ENCODE data around the gene GNB1L. TPM values are rescaled to one million over a fixed set of nuclear protein-coding genes. Genes with fewer than 3 reads are reported as not detected.

The GNB1L gene
- total and polyA plus RNA-seq, 9 of the 15 experiments (the other 6 are each of a cell fraction or from before 2014, with no cell fraction given) = 0.56 to 50.5 (median 10.2) TPM

DNA sequence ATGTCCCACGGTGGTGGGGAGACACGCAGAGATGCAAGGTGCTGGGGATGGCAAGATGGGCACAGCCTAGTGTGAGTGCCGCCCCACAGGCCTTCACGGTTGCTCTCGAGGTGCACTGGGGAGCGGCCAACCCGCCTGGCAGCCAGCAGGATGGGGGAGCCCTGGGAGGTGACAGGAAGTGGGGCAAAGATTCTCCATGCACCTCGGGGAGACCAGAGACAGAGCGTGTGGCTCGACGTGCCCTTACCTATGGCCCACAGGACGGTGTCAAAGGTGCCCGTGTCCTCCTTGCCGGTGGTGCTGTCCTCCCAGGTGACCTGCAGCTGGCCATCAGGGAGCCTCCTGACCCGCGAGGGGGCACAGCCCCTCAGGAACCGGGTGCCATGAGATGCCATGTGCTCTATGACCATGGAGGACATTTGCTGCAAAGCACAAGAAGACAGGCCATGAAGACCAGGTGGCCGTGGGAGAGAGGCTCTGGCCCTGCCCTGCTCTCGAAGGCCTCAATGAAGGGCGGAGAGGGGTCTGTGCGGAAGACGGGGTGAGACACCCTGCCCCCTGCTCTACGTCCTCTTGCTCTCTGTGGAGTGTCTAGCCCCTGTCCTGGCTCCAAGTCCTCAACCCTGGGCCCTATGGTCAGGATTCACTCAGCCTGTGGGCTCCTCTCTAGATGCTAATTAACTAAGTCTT lies 40.6 kb upstream of the GNB1L start:
- no TSS peak for BruUV-seq (replicated peaks)
- Histone ChIP-seq H3K27ac (ENCODE audit: extremely low read depth, low read depth, low read length) (no peak overlapping the region), H4K20me1 (replicated peaks; ENCODE audit: control insufficient read depth, insufficient read depth, low read length) (peaks cover 33% of the 10 kb centered on the region), H2AFZ (ENCODE audit: low read depth, low read length) (no peak overlapping the region), H3K9me3 (replicated peaks; ENCODE audit: control insufficient read depth, insufficient read depth, low read depth, low read length) (no peaks in the 10 kb centered on the region), H3K4me3 (no peak overlapping the region), H3K79me2 (ENCODE audit: control insufficient read depth, insufficient read depth, low read length) (no peaks in the 10 kb centered on the region), H3K27me3 (ENCODE audit: control insufficient read depth in 2 of 2, insufficient read depth in 2 of 2, low read length in 2 of 2) (no peaks in the 10 kb centered on the region), H3K9ac (ENCODE audit: insufficient read depth in 1 of 2, low read depth in 2 of 2, low read length in 2 of 2) (peak overlapping the region in 1 of 2 experiments; percentile 12; a peak in 1 of 4 replicates), H3K36me3 (ENCODE audit: control insufficient read depth, insufficient read depth, low read length) (peaks cover 22% of the 10 kb centered on the region; the same call in 1 of the 3 replicates), H3K4me2 (ENCODE audit: insufficient read depth, low read length) (no peak overlapping the region), H3K9me1 (ENCODE audit: control insufficient read depth, insufficient read depth, low read length) (peaks cover 12% of the 10 kb centered on the region), H3K4me1 (replicated peaks in 1 of 2; ENCODE audit: control insufficient read depth in 2 of 2, insufficient read depth in 2 of 2, low read length in 2 of 2) (peaks cover 24 to 61% of the 10 kb centered on the region in 2 experiments)
- 80% methylated on average over 23 of the region's 23 CpGs for WGBS (ENCODE audit: insufficient coverage, low coverage, missing lambda C conversion rate)
- DNase-seq (ENCODE audit: extremely low read depth in 1 of 4, low spot score in 3 of 4) (no peak), ATAC-seq (no peak), FAIRE-seq (no peak)
- ChIA-PET POLR2A (interaction anchor here (0.6 to 11.2 kb wide), 5 partner anchors 6 to 118 kb away, joined by 3 to 141 read pairs (median 3); no protein-coding TSS in a partner anchor), CTCF (ENCODE audit: low intra/inter-chr PET ratio) (no interaction called here)
- intact Hi-C loops (cut with micrococcal nuclease) = no loop called here
- in situ Hi-C loops (cut with MboI) = no loop called here
- TF ChIP-seq TOE1 (IDR thresholded peaks at IDR 0.05; ENCODE audit: borderline replicate concordance) (no peak), TOE1 (CRISPR knock-in tag; IDR thresholded peaks at IDR 0.05; ENCODE audit: borderline replicate concordance, low read depth) (no peak), WHSC1 (IDR thresholded peaks at IDR 0.05; ENCODE audit: low read length) (peak; percentile 65), SMAD3 (CRISPR knock-in tag; conservative IDR thresholded peaks at IDR 0.05) (no peak), SUPT5H (IDR thresholded peaks at IDR 0.05) (no peak), CHD1 (IDR thresholded peaks at IDR 0.05; ENCODE audit: low read length) (peak; percentile 73), HMGN3 (IDR thresholded peaks at IDR 0.05; ENCODE audit: borderline replicate concordance, extremely low read depth, insufficient read length, low read depth, low read length) (peak; percentile 37), SETDB1 (IDR thresholded peaks at IDR 0.05; ENCODE audit: low read length) (peak; percentile 73), KDM5B (IDR thresholded peaks at IDR 0.05; ENCODE audit: insufficient replicate concordance, low read depth, low read length) (no peak), FOXP1 (CRISPR knock-in tag; IDR thresholded peaks at IDR 0.05) (no peak), SP2 (IDR thresholded peaks at IDR 0.05; ENCODE audit: extremely low read depth, low read depth, low read length, poor library complexity, severe bottlenecking) (no peak), STAG1 (CRISPR knock-in tag; IDR thresholded peaks at IDR 0.05; ENCODE audit: borderline replicate concordance) (no peak), ELF1 (tag; IDR thresholded peaks at IDR 0.05) (no peak), HNRNPL (IDR thresholded peaks at IDR 0.05; ENCODE audit: low read depth, low read length) (no peak), TAF15 (IDR thresholded peaks at IDR 0.05; ENCODE audit: low read depth, low read length) (0 out of 2 replicates have a peak, but pooled peaks have one; percentile 65), C11orf30 (IDR thresholded peaks at IDR 0.05; ENCODE audit: low read depth) (no peak), RAD21 (CRISPR knock-in tag; conservative IDR thresholded peaks at IDR 0.05 in 1 of 2, IDR thresholded peaks at IDR 0.05 in 1 of 2) (no peak), RBM14 (IDR thresholded peaks at IDR 0.05; ENCODE audit: borderline replicate concordance, insufficient read depth, low read depth, low read length) (0 out of 2 replicates have a peak, but pooled peaks have one; percentile 83)
- TF ChIP-seq, protein P1, sequence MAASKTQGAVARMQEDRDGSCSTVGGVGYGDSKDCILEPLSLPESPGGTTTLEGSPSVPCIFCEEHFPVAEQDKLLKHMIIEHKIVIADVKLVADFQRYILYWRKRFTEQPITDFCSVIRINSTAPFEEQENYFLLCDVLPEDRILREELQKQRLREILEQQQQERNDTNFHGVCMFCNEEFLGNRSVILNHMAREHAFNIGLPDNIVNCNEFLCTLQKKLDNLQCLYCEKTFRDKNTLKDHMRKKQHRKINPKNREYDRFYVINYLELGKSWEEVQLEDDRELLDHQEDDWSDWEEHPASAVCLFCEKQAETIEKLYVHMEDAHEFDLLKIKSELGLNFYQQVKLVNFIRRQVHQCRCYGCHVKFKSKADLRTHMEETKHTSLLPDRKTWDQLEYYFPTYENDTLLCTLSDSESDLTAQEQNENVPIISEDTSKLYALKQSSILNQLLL (CRISPR knock-in tag; IDR thresholded peaks at IDR 0.05; ENCODE audit: borderline replicate concordance) = 0 out of 2 replicates have a peak, but pooled peaks have one; percentile 28
- TF ChIP-seq, protein P2, sequence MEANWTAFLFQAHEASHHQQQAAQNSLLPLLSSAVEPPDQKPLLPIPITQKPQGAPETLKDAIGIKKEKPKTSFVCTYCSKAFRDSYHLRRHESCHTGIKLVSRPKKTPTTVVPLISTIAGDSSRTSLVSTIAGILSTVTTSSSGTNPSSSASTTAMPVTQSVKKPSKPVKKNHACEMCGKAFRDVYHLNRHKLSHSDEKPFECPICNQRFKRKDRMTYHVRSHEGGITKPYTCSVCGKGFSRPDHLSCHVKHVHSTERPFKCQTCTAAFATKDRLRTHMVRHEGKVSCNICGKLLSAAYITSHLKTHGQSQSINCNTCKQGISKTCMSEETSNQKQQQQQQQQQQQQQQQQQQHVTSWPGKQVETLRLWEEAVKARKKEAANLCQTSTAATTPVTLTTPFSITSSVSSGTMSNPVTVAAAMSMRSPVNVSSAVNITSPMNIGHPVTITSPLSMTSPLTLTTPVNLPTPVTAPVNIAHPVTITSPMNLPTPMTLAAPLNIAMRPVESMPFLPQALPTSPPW (CRISPR knock-in tag; IDR thresholded peaks at IDR 0.05) = no peak
